ENCODE results near the gene OPTC. TPM values are rescaled to one million over a fixed set of nuclear protein-coding genes. Genes with fewer than 3 reads are reported as not detected.

Gene OPTC
- total RNA-seq, 1 donor: not detected

GRCh38 chr1:203521074-203521794 is 27.3 kb downstream of the OPTC start:
- Histone ChIP-seq H3K4me1 (ENCODE audit: insufficient read depth, low read length) (peaks cover 21% of the 10 kb centered on the region), H2AFZ (ENCODE audit: low read length) (no peak overlapping the region), H3K36me3 (ENCODE audit: insufficient read depth, low read length) (no peaks in the 10 kb centered on the region)

GRCh38 chr1:203521812-203522211 is 27.9 kb downstream of the OPTC start:
- no peak overlapping the region for H2AFZ ChIP-seq (ENCODE audit: low read length)
- TF ChIP-seq CTCF (IDR thresholded peaks at IDR 0.05; ENCODE audit: extremely low read depth, low read depth, low read length): no peak
- H3K27me3 ChIP-seq (ENCODE audit: insufficient read depth, low read length): no peaks in the 10 kb centered on the region
- H3K36me3 ChIP-seq (ENCODE audit: insufficient read depth, low read length): no peaks in the 10 kb centered on the region
- no peaks in the 10 kb centered on the region for H3K79me2 ChIP-seq (ENCODE audit: insufficient read depth, low read length)
- no peak overlapping the region for H3K4me2 ChIP-seq (ENCODE audit: insufficient read depth, low read length)
- no peaks in the 10 kb centered on the region for H4K20me1 ChIP-seq (ENCODE audit: insufficient read depth, low read length)
- no peaks in the 10 kb centered on the region for H3K9me3 ChIP-seq (ENCODE audit: low read depth, low read length)
- H3K4me3 ChIP-seq (ENCODE audit: insufficient read depth, low read length): no peak overlapping the region
- H3K4me1 ChIP-seq (ENCODE audit: insufficient read depth, low read length): peaks cover 27% of the 10 kb centered on the region
- H3K27ac ChIP-seq (ENCODE audit: low read depth, low read length): no peak overlapping the region
- DNase-seq (ENCODE audit: insufficient read length, low spot score, missing footprints): no peak

More at GRCh38 chr1:203521074-203521794, 27.3 kb downstream of the OPTC start:
- peak overlapping the region; percentile 66 for H3K27ac ChIP-seq (ENCODE audit: low read depth, low read length)
- DNase-seq (ENCODE audit: insufficient read length, low spot score, missing footprints): no peak
- H3K4me3 ChIP-seq (ENCODE audit: insufficient read depth, low read length): no peak overlapping the region
- no peaks in the 10 kb centered on the region for H3K27me3 ChIP-seq (ENCODE audit: insufficient read depth, low read length)
- H3K4me2 ChIP-seq (ENCODE audit: insufficient read depth, low read length): no peak overlapping the region
- H3K79me2 ChIP-seq (ENCODE audit: insufficient read depth, low read length): no peaks in the 10 kb centered on the region
- no peak for TF ChIP-seq CTCF (IDR thresholded peaks at IDR 0.05; ENCODE audit: extremely low read depth, low read depth, low read length)
- H3K9me3 ChIP-seq (ENCODE audit: low read depth, low read length): no peaks in the 10 kb centered on the region
- H4K20me1 ChIP-seq (ENCODE audit: insufficient read depth, low read length): no peaks in the 10 kb centered on the region

- Histone ChIP-seq H3K9me3 (ENCODE audit: low read depth, low read length) (no peaks in the 10 kb centered on the region), H3K27me3 (ENCODE audit: insufficient read depth, low read length) (no peaks in the 10 kb centered on the region), H3K4me2 (ENCODE audit: insufficient read depth, low read length) (no peak overlapping the region), H3K4me1 (ENCODE audit: insufficient read depth, low read length) (peaks cover 29% of the 10 kb centered on the region), H3K27ac (ENCODE audit: low read depth, low read length) (no peak overlapping the region), H4K20me1 (ENCODE audit: insufficient read depth, low read length) (no peaks in the 10 kb centered on the region), H3K36me3 (ENCODE audit: insufficient read depth, low read length) (no peaks in the 10 kb centered on the region), H2AFZ (ENCODE audit: low read length) (no peak overlapping the region), H3K79me2 (ENCODE audit: insufficient read depth, low read length) (no peaks in the 10 kb centered on the region), H3K4me3 (ENCODE audit: insufficient read depth, low read length) (no peak overlapping the region)
- no peak for TF ChIP-seq CTCF (IDR thresholded peaks at IDR 0.05; ENCODE audit: extremely low read depth, low read depth, low read length)
- no peak for DNase-seq (ENCODE audit: insufficient read length, low spot score, missing footprints)
Measured at GRCh38 chr1:203522237-203522636, 28.3 kb downstream of the OPTC start.

- H3K4me3 ChIP-seq (ENCODE audit: insufficient read depth, low read length): no peak overlapping the region
- no peaks in the 10 kb centered on the region for H3K9me3 ChIP-seq (ENCODE audit: low read depth, low read length)
- no peak overlapping the region for H3K27ac ChIP-seq (ENCODE audit: low read depth, low read length)
- no peaks in the 10 kb centered on the region for H3K79me2 ChIP-seq (ENCODE audit: insufficient read depth, low read length)
- H3K27me3 ChIP-seq (ENCODE audit: insufficient read depth, low read length): no peaks in the 10 kb centered on the region
- no peak overlapping the region for H2AFZ ChIP-seq (ENCODE audit: low read length)
- H3K4me1 ChIP-seq (ENCODE audit: insufficient read depth, low read length): peaks cover 32% of the 10 kb centered on the region
- no peaks in the 10 kb centered on the region for H3K36me3 ChIP-seq (ENCODE audit: insufficient read depth, low read length)
- H4K20me1 ChIP-seq (ENCODE audit: insufficient read depth, low read length): no peaks in the 10 kb centered on the region
- TF ChIP-seq CTCF (IDR thresholded peaks at IDR 0.05; ENCODE audit: extremely low read depth, low read depth, low read length): no peak
- H3K4me2 ChIP-seq (ENCODE audit: insufficient read depth, low read length): no peak overlapping the region
- DNase-seq (ENCODE audit: insufficient read length, low spot score, missing footprints): no peak
Measured at GRCh38 chr1:203523667-203524066, 29.7 kb downstream of the OPTC start.
